CD1c-positive myeloid dendritic cell (primary cell): ENCODE results near the gene SDR39U1.

ENCODE experiments used
- DNase-seq: peaks from one replicate; pipeline ENCODE4 v3.0.0-alpha.2; 2016; ENCODE audit errors: extremely low spot score

Gene SDR39U1

GRCh38 chr14:24430143-24430681 is 12.4 kb downstream of the SDR39U1 start:
- DNase-seq = peak; percentile 84

- peak; percentile 94 for DNase-seq
Observed at GRCh38 chr14:24429395-24430142, 13.0 kb downstream of the SDR39U1 start, which contains the start of the genes CBLN3 and KHNYN. Gene CBLN3, minus strand, starts transcription at chr14:24429668. Its CDS starts 614 bp downstream, at chr14:24429054. Gene KHNYN, plus strand, starts transcription at chr14:24429954. Its CDS starts 777 bp downstream, at chr14:24430731.

GRCh38 chr14:24428628-24429394 is 13.8 kb downstream of the SDR39U1 start:
- DNase-seq = no peak

- no peak for DNase-seq
Observed at GRCh38 chr14:24427537-24428508, 14.8 kb downstream of the SDR39U1 start.

GRCh38 chr14:24426912-24427536 is 15.6 kb downstream of the SDR39U1 start:
- DNase-seq = no peak

- no peak for DNase-seq
Observed at GRCh38 chr14:24426150-24426911, 16.2 kb downstream of the SDR39U1 start.

- DNase-seq = peak; percentile 40
Observed at GRCh38 chr14:24425704-24426103, 16.9 kb downstream of the SDR39U1 start.

- DNase-seq = no peak
Observed at GRCh38 chr14:24422694-24423601, 19.6 kb downstream of the SDR39U1 start.

GRCh38 chr14:24422261-24422660 is 20.3 kb downstream of the SDR39U1 start:
- no peak for DNase-seq

- DNase-seq = no peak
Observed at GRCh38 chr14:24418492-24418873, 24.1 kb downstream of the SDR39U1 start.

GRCh38 chr14:24417832-24418491 is 24.6 kb downstream of the SDR39U1 start:
- no peak for DNase-seq

- DNase-seq = no peak
Observed at GRCh38 chr14:24416932-24417619, 25.5 kb downstream of the SDR39U1 start.

- DNase-seq = no peak
Observed at GRCh38 chr14:24416254-24416931, 26.2 kb downstream of the SDR39U1 start.

- no peak for DNase-seq
Observed at GRCh38 chr14:24415421-24416253, 26.9 kb downstream of the SDR39U1 start.

- DNase-seq = no peak
Observed at GRCh38 chr14:24414732-24415420, 27.7 kb downstream of the SDR39U1 start.

- DNase-seq = no peak
Observed at GRCh38 chr14:24414077-24414476, 28.5 kb downstream of the SDR39U1 start.
